Natural killer cell (primary cell): ENCODE measurements around the gene F2RL2. TPM values are rescaled to one million over a fixed set of nuclear protein-coding genes. Genes with fewer than 3 reads are reported as not detected.
A peak's percentile ranks its signal among the peaks of the same experiment; 100 is the strongest.

Experiments used
- ATAC-seq, 3 donors: fragments of 150-1000 bp in 2 of 3; fragments of 200-7000 bp in 1 of 3; cut with Tn5 transposase; 1 replicate in 1 of 3; 2 replicates in 2 of 3; pipeline ENCODE4 v1.10.0; 2021; ENCODE audit warnings: mild to moderate bottlenecking in 2 of 3, moderate library complexity in 2 of 3
- DNase-seq, 2 donors: peaks; one replicate each; pipeline versions ENCODE4 v3.0.0 to v3.0.0-alpha.2; 2013 to 2021; ENCODE audit warnings: mixed read lengths in 1 of 2
- H3K27ac ChIP-seq: one replicate; pipeline ENCODE4 v1.5.1; 2013; ENCODE audit warnings: mild to moderate bottlenecking, low read length
- H3K27me3 ChIP-seq: one replicate; pipeline ENCODE4 v1.6.1; 2013; ENCODE audit warnings: low read length; ENCODE audit not compliant: control insufficient read depth, insufficient read depth
- H3K36me3 ChIP-seq: one replicate; pipeline ENCODE4 v1.6.1; 2013; ENCODE audit warnings: low read length; ENCODE audit not compliant: control insufficient read depth, insufficient read depth
- H3K4me1 ChIP-seq: one replicate; pipeline ENCODE4 v1.6.1; 2013; ENCODE audit warnings: low read length; ENCODE audit not compliant: control insufficient read depth, insufficient read depth
- H3K4me3 ChIP-seq: one replicate; pipeline ENCODE4 v1.5.1; 2013; ENCODE audit warnings: low read length
- H3K9me3 ChIP-seq: one replicate; pipeline ENCODE4 v1.6.1; 2013; ENCODE audit warnings: low read length; ENCODE audit not compliant: control insufficient read depth, insufficient read depth
- H3K27ac Mint-ChIP-seq, 2 donors: one replicate each; pipeline ENCODE4 v1.8.0; 2022; ENCODE audit warnings: mild to moderate bottlenecking in 2 of 2, mixed read lengths in 2 of 2, moderate library complexity in 1 of 2
- H3K27me3 Mint-ChIP-seq, 2 donors: one replicate each; pipeline ENCODE4 v1.8.0; 2022; ENCODE audit warnings: low read depth in 2 of 2, mixed read lengths in 2 of 2
- H3K36me3 Mint-ChIP-seq: one replicate; pipeline ENCODE4 v1.8.0; 2022; ENCODE audit warnings: mixed read lengths
- H3K4me1 Mint-ChIP-seq, 2 donors: one replicate each; pipeline ENCODE4 v1.8.0; 2022; ENCODE audit warnings: mixed read lengths in 2 of 2
- H3K4me3 Mint-ChIP-seq: one replicate; pipeline ENCODE4 v1.8.0; 2022; ENCODE audit warnings: mild to moderate bottlenecking, moderate library complexity, mixed read lengths
- H3K9me3 Mint-ChIP-seq, 2 donors: one replicate each; pipeline ENCODE4 v1.8.0; 2022; ENCODE audit warnings: mixed read lengths in 2 of 2
- CTCF ChIP-seq: fragments of 200-600 bp; IDR thresholded peaks from one replicate; pipeline ENCODE4 v1.8.0; 2022; ENCODE audit warnings: antibody characterized with exemption
- WGBS: methylation state at CpG from one replicate; pipeline ENCODE4 v1.1.7; 2013; ENCODE audit warnings: missing lambda C conversion rate; ENCODE audit not compliant: insufficient coverage; 5-methylcytosine and 5-hydroxymethylcytosine counted together
- intact Hi-C: fragments of 100-400 bp; cut with micrococcal nuclease; formaldehyde crosslinking; loops from one replicate; pipeline ENCODE4 v1.14.2; 2022
- total RNA-seq, 4 donors: library from RNA; stranded (reverse); fragments of 120-200 nt in 1 of 4; gene quantifications; one replicate each; pipeline versions ENCODE4 v1.2.3 to v1.2.4, GENCODE V29; 2013 to 2022

The F2RL2 gene
- total RNA-seq, 3 donors from 2014 or later (not counting 1 experiment from before 2014, with no cell fraction given), result not detected

GRCh38 chr5:76583163-76584047 is 39.8 kb downstream of the F2RL2 start:
- ATAC-seq (peak in 2 of 3 donors; percentile 33 to 40), DNase-seq (peak in 1 of 2 donors; percentile 61)
- WGBS, result 73% methylated on average over 5 of the region's 7 CpGs
- Mint-ChIP-seq H3K27me3 (no peaks in the 10 kb centered on the region), H3K4me3 (no peak overlapping the region), H3K36me3 (no peaks in the 10 kb centered on the region), H3K9me3 (no peaks in the 10 kb centered on the region), H3K27ac (peak overlapping the region; percentile 75 to 82), H3K4me1 (peaks cover 13 to 26% of the 10 kb centered on the region in 2 donors)
- peak; percentile 56 for TF ChIP-seq CTCF
- Histone ChIP-seq H3K27ac (no peak overlapping the region), H3K36me3 (peaks cover 3% of the 10 kb centered on the region), H3K4me1 (peaks cover 6% of the 10 kb centered on the region), H3K4me3 (no peak overlapping the region), H3K9me3 (no peaks in the 10 kb centered on the region), H3K27me3 (no peaks in the 10 kb centered on the region)
- intact Hi-C loops, result loop anchor here (1.0 to 5.0 kb wide), 4 partner anchors 36 to 509 kb away; partner anchors contain the start of gene IQGAP2

- TF ChIP-seq CTCF, result no peak
- peaks cover 6% of the 10 kb centered on the region for H3K36me3 ChIP-seq
- WGBS, result 85% methylated on average over 4 of the region's 6 CpGs
- no peaks in the 10 kb centered on the region for H3K9me3 ChIP-seq
- Mint-ChIP-seq H3K27ac (peak overlapping the region; percentile 75 to 82), H3K27me3 (no peaks in the 10 kb centered on the region), H3K36me3 (no peaks in the 10 kb centered on the region), H3K4me3 (no peak overlapping the region), H3K4me1 (peaks cover 20 to 33% of the 10 kb centered on the region in 2 donors), H3K9me3 (no peaks in the 10 kb centered on the region)
- ATAC-seq (peak in 1 of 3 donors; percentile 42), DNase-seq (peak in 1 of 2 donors; percentile 12)
- H3K27me3 ChIP-seq, result no peaks in the 10 kb centered on the region
- peaks cover 6% of the 10 kb centered on the region for H3K4me1 ChIP-seq
- no peak overlapping the region for H3K4me3 ChIP-seq
- intact Hi-C loops, result loop anchor here (1.0 to 5.0 kb wide), 4 partner anchors 35 to 508 kb away; partner anchors contain the start of gene IQGAP2
- peak overlapping the region; percentile 14 for H3K27ac ChIP-seq
These were observed 40.7 kb downstream of the F2RL2 start for GRCh38 chr5:76582230-76583162.

- peaks cover 22 to 33% of the 10 kb centered on the region in 2 donors for H3K4me1 Mint-ChIP-seq
- H3K27me3 Mint-ChIP-seq, result no peaks in the 10 kb centered on the region
- peaks cover 6% of the 10 kb centered on the region for H3K4me1 ChIP-seq
- no peak for ATAC-seq
- intact Hi-C loops, result loop anchor here (5.0 kb wide), 1 partner anchor 34 kb away; no protein-coding TSS in a partner anchor
- no peak overlapping the region for H3K4me3 ChIP-seq
- H3K9me3 Mint-ChIP-seq, result no peaks in the 10 kb centered on the region
- peak overlapping the region; percentile 75 to 82 for H3K27ac Mint-ChIP-seq
- H3K36me3 Mint-ChIP-seq, result no peaks in the 10 kb centered on the region
- DNase-seq, result no peak
- H3K4me3 Mint-ChIP-seq, result no peak overlapping the region
- H3K9me3 ChIP-seq, result no peaks in the 10 kb centered on the region
- TF ChIP-seq CTCF, result no peak
- peaks cover 11% of the 10 kb centered on the region for H3K36me3 ChIP-seq
- no peak overlapping the region for H3K27ac ChIP-seq
- no peaks in the 10 kb centered on the region for H3K27me3 ChIP-seq
- 96% methylated on average over 3 of the region's 3 CpGs for WGBS
These were observed 42.2 kb downstream of the F2RL2 start for GRCh38 chr5:76580981-76581380.
